ENCODE measurements around the gene RBM33.

DNA sequence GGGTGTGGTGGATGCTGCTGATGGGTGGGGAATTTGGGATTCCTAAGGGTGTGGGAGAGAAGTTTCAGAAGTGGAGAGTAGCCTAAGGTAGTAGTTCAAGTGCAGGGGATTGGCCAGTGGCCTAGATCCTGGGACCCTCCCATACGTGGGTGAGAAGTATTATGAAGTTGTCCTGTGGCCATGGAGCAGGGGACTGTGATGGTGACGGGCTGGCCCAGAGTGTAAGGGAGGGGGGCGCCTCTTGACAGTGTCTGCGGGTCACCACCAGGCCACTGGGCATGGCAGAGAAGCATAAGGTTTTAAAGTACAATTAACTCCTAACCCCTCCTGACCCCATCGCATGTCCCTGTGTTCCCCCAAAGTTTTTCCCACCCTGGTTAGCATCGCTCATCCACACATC lies 70.2 kb downstream of the RBM33 start:
- no peak for TF ChIP-seq ZNF253 (CRISPR knock-in tag; conservative IDR thresholded peaks at IDR 0.05)
- TF ChIP-seq, protein P1, sequence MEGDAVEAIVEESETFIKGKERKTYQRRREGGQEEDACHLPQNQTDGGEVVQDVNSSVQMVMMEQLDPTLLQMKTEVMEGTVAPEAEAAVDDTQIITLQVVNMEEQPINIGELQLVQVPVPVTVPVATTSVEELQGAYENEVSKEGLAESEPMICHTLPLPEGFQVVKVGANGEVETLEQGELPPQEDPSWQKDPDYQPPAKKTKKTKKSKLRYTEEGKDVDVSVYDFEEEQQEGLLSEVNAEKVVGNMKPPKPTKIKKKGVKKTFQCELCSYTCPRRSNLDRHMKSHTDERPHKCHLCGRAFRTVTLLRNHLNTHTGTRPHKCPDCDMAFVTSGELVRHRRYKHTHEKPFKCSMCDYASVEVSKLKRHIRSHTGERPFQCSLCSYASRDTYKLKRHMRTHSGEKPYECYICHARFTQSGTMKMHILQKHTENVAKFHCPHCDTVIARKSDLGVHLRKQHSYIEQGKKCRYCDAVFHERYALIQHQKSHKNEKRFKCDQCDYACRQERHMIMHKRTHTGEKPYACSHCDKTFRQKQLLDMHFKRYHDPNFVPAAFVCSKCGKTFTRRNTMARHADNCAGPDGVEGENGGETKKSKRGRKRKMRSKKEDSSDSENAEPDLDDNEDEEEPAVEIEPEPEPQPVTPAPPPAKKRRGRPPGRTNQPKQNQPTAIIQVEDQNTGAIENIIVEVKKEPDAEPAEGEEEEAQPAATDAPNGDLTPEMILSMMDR (IDR thresholded peaks at IDR 0.05 in 2 of 3, conservative IDR thresholded peaks at IDR 0.05 in 1 of 3; ENCODE audit: insufficient read depth in 2 of 3, low read depth in 1 of 3, low read length in 3 of 3): no peak
- no peak for TF ChIP-seq MAZ (CRISPR knock-in tag; conservative IDR thresholded peaks at IDR 0.05 in 1 of 2, IDR thresholded peaks at IDR 0.05 in 1 of 2)
- TF ChIP-seq BDP1 (IDR thresholded peaks at IDR 0.05; ENCODE audit: insufficient read depth, insufficient read length): no peak
- TF ChIP-seq, protein P2, sequence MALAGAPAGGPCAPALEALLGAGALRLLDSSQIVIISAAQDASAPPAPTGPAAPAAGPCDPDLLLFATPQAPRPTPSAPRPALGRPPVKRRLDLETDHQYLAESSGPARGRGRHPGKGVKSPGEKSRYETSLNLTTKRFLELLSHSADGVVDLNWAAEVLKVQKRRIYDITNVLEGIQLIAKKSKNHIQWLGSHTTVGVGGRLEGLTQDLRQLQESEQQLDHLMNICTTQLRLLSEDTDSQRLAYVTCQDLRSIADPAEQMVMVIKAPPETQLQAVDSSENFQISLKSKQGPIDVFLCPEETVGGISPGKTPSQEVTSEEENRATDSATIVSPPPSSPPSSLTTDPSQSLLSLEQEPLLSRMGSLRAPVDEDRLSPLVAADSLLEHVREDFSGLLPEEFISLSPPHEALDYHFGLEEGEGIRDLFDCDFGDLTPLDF (CRISPR knock-in tag; IDR thresholded peaks at IDR 0.05): no peak
- no peak for TF ChIP-seq TAF7 (tag; IDR thresholded peaks at IDR 0.05)
- TF ChIP-seq, protein P3, sequence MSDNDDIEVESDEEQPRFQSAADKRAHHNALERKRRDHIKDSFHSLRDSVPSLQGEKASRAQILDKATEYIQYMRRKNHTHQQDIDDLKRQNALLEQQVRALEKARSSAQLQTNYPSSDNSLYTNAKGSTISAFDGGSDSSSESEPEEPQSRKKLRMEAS (CRISPR knock-in tag; IDR thresholded peaks at IDR 0.05): no peak
- no peak for TF ChIP-seq EP300 (IDR thresholded peaks at IDR 0.05; ENCODE audit: low read length)
- TF ChIP-seq, protein P4, sequence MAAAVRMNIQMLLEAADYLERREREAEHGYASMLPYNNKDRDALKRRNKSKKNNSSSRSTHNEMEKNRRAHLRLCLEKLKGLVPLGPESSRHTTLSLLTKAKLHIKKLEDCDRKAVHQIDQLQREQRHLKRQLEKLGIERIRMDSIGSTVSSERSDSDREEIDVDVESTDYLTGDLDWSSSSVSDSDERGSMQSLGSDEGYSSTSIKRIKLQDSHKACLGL (CRISPR knock-in tag; IDR thresholded peaks at IDR 0.05; ENCODE audit: borderline replicate concordance, poor library complexity, severe bottlenecking): no peak

All from K562 (cell line).